Liver (tissue), 9 donors: ENCODE measurements around the gene FAM47B. TPM values are rescaled to one million over a fixed set of nuclear protein-coding genes. Genes with fewer than 3 reads are reported as not detected.

ENCODE experiments used
- DNase-seq: peaks from one replicate; pipeline ENCODE4 v3.0.0-alpha.2; 2017; ENCODE audit warnings: low spot score
- H3K27ac ChIP-seq, 2 donors: one replicate each; pipeline ENCODE4 v1.7.0; 2013; ENCODE audit warnings: inconsistent platforms in 2 of 2, low read length in 2 of 2, control low read depth in 1 of 2, low read depth in 1 of 2, mild to moderate bottlenecking in 1 of 2
- H3K27me3 ChIP-seq, 4 donors: one replicate each; pipeline versions ENCODE4 v1.6.1 to v1.7.0; 2013; ENCODE audit warnings: low read length in 3 of 4, inconsistent platforms in 1 of 4, mild to moderate bottlenecking in 1 of 4, moderate library complexity in 1 of 4; ENCODE audit not compliant: control insufficient read depth in 4 of 4, insufficient read depth in 4 of 4
- H3K36me3 ChIP-seq, 4 donors: one replicate each; pipeline versions ENCODE4 v1.6.1 to v1.7.0; 2013; ENCODE audit warnings: low read length in 3 of 4, mild to moderate bottlenecking in 3 of 4, low read depth in 1 of 4, moderate library complexity in 1 of 4; ENCODE audit not compliant: control insufficient read depth in 4 of 4, insufficient read depth in 3 of 4
- H3K4me1 ChIP-seq, 4 donors: one replicate each; pipeline versions ENCODE4 v1.6.1 to v1.7.0; 2013; ENCODE audit warnings: low read length in 3 of 4, mild to moderate bottlenecking in 3 of 4, moderate library complexity in 1 of 4; ENCODE audit not compliant: control insufficient read depth in 4 of 4, insufficient read depth in 4 of 4
- H3K4me3 ChIP-seq, 3 donors: one replicate each; pipeline versions ENCODE4 v1.6.1 to v1.7.0; 2013; ENCODE audit warnings: low read length in 3 of 3, control low read depth in 1 of 3, low read depth in 1 of 3, mild to moderate bottlenecking in 1 of 3
- H3K9ac ChIP-seq, 2 donors: one replicate each; pipeline ENCODE4 v1.7.0; 2013; ENCODE audit warnings: low read length in 2 of 2, mild to moderate bottlenecking in 2 of 2, moderate library complexity in 2 of 2, control low read depth in 1 of 2, low read depth in 1 of 2
- H3K9me3 ChIP-seq, 4 donors: one replicate each; pipeline versions ENCODE4 v1.6.1 to v1.7.0; 2013; ENCODE audit warnings: low read length in 3 of 4; ENCODE audit not compliant: control insufficient read depth in 4 of 4
- EGR1 ChIP-seq, 2 donors: IDR thresholded peaks; 2 replicates each; pipeline ENCODE4 v1.6.1; 2016 to 2018; ENCODE audit warnings: antibody characterized with exemption in 2 of 2, low read depth in 2 of 2
- FOXA1 ChIP-seq: IDR thresholded peaks from 2 replicates; pipeline ENCODE4 v1.6.1; 2016; ENCODE audit warnings: antibody characterized with exemption
- GABPA ChIP-seq, 2 donors: IDR thresholded peaks in 1 of 2; conservative IDR thresholded peaks in 1 of 2; 2 replicates each; pipeline ENCODE4 v1.6.1; 2016; ENCODE audit warnings: antibody characterized with exemption in 2 of 2, mild to moderate bottlenecking in 1 of 2, moderate library complexity in 1 of 2
- HNF4A ChIP-seq, 2 donors: conservative IDR thresholded peaks; 2 replicates each; pipeline ENCODE4 v1.6.1; 2016; ENCODE audit warnings: antibody characterized with exemption in 2 of 2, mild to moderate bottlenecking in 2 of 2
- HNF4G ChIP-seq: IDR thresholded peaks from 2 replicates; pipeline ENCODE4 v1.6.1; 2016; ENCODE audit warnings: antibody characterized with exemption
- JUND ChIP-seq, 2 donors: IDR thresholded peaks; 2 replicates each; pipeline ENCODE4 v1.6.1; 2016; ENCODE audit warnings: antibody characterized with exemption in 2 of 2
- NR2F2 ChIP-seq: IDR thresholded peaks from 2 replicates; pipeline ENCODE4 v1.6.1; 2016; ENCODE audit warnings: antibody characterized with exemption
- RAD21 ChIP-seq, 2 donors: IDR thresholded peaks; 2 replicates each; pipeline ENCODE4 v1.6.1; 2016; ENCODE audit warnings: antibody characterized with exemption in 2 of 2, mild to moderate bottlenecking in 2 of 2
- RXRA ChIP-seq, 2 donors: IDR thresholded peaks; 2 replicates each; pipeline ENCODE4 v1.6.1; 2017 to 2018; ENCODE audit warnings: antibody characterized with exemption in 2 of 2, mild to moderate bottlenecking in 1 of 2
- TAF1 ChIP-seq: conservative IDR thresholded peaks from 2 replicates; pipeline ENCODE4 v1.6.1; 2016; ENCODE audit warnings: antibody characterized with exemption, mild to moderate bottlenecking
- WGBS: extraction: QIAGEN DNeasy Blood & Tissue Kit; methylation state at CpG from one replicate; pipeline ENCODE4 v1.1.7; 2013; 5-methylcytosine and 5-hydroxymethylcytosine counted together
- polyA plus RNA-seq, 2 donors: library from polyadenylated mRNA; stranded (reverse) in 1 of 2; unstranded in 1 of 2; fragments of 200-250 nt in 1 of 2; fragments of >200 nt in 1 of 2; fragmentation: Nextera tagmentation in 1 of 2; extraction: Ambion mirVana in 1 of 2; gene quantifications; one replicate each; pipeline versions ENCODE4 v1.2.1 to v1.2.3, GENCODE V29; 2013 to 2015
- total RNA-seq, 2 donors: library from RNA; depleted of rRNA; stranded (reverse); fragments of >200 nt; gene quantifications; one replicate each; pipeline ENCODE4 v1.2.3, GENCODE V29; 2014
- TF ChIP-seq, protein P1 (sequence below): IDR thresholded peaks from 2 replicates; pipeline ENCODE4 v1.6.1; 2016; ENCODE audit warnings: antibody characterized with exemption
- TF ChIP-seq, protein P2 (sequence below): IDR thresholded peaks from 2 replicates; pipeline ENCODE4 v1.6.1; 2016; ENCODE audit warnings: antibody characterized with exemption
- TF ChIP-seq, protein P3 (sequence below): fragments of 150-350 bp; IDR thresholded peaks from 2 replicates; pipeline ENCODE4 v1.5.1; 2017; ENCODE audit warnings: improper control_type of control experiment, low read depth, low read length; ENCODE audit not compliant: missing input control
- TF ChIP-seq, protein P4 (sequence below): IDR thresholded peaks from 2 replicates; pipeline ENCODE4 v1.6.1; 2016; ENCODE audit warnings: antibody characterized with exemption
- donor health status: healthy.
- donor health status: healthy.
- donor health status: healthy.
- donor health status: healthy.
- donor health status: healthy.

The FAM47B gene
- total and polyA plus RNA-seq, 4 donors: not detected

DNA sequence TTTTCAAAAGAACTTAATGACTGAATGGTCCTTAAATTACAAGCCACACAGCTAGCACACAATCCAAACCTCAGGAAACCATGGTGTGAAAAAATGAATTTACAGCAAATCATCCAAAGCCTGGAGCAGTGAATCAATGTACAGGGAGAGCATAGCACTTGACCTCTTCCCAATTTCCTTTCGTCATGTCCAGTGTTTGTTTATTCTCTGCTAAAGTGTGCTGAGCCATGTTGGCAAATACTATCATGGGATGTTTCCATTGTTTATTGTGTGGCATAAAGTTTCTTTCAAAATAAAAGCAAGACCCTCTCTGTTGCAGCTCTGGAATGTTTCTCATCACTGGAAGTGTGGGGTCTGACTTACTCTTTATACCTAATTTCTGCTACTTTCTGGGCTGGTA lies 25.4 kb upstream of the FAM47B start:
- no peaks in the 10 kb centered on the region for H3K36me3 ChIP-seq
- DNase-seq: no peak

DNA sequence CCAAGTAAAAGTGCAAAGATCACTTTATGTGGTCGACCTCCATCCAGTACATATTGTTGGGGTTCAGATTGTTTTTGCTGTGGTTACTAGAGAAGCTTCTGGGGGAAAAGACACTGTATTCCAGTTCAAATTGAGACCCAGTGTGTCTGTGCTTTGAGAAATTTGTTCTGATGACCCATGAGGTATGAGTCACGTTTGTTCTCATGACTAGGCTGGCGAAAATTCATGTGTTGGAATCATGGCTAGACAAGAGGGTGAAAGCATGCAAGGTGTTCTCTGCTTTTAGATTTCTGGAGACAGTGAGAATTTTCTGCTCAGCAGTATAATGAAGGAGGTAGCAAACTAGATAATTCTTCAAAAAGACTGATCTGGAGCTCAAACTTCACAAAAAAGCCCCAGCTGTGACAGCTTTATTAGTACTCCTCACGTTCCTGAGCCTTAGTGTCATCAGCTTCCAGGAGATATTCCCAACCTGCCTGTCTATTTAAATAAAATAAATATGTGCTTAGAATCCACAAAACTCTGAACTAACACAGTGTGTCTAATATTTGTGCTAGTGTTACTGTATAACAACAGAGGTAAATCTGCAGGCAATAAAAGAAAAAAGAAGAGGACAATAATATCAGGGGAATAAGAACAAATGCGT lies 24.4 kb upstream of the FAM47B start:
- no peak for DNase-seq

More for the DNA sequence above, 25.4 kb upstream of the FAM47B start:
- Histone ChIP-seq H3K4me1 (peaks cover 0 to 2% (median 0%) of the 10 kb centered on the region in 4 donors), H3K27me3 (peaks cover 0 to 2% (median 0%) of the 10 kb centered on the region in 4 donors), H3K27ac (no peak overlapping the region), H3K9ac (no peak overlapping the region), H3K4me3 (no peak overlapping the region), H3K9me3 (no peaks in the 10 kb centered on the region)
- WGBS: 46% methylated on average over 1 of the region's 1 CpG
- TF ChIP-seq TAF1 (no peak), EGR1 (IDR thresholded peaks at IDR 0.05; ENCODE audit: low read depth in 2 of 2) (no peak), FOXA1 (no peak), RXRA (IDR thresholded peaks at IDR 0.05) (no peak), GABPA (IDR thresholded peaks at IDR 0.05 in 1 of 2, conservative IDR thresholded peaks at IDR 0.05 in 1 of 2) (no peak), HNF4A (conservative IDR thresholded peaks at IDR 0.05) (no peak), NR2F2 (no peak), RAD21 (IDR thresholded peaks at IDR 0.05) (no peak)
- TF ChIP-seq, protein P1, sequence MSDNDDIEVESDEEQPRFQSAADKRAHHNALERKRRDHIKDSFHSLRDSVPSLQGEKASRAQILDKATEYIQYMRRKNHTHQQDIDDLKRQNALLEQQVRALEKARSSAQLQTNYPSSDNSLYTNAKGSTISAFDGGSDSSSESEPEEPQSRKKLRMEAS: no peak
- TF ChIP-seq, protein P2, sequence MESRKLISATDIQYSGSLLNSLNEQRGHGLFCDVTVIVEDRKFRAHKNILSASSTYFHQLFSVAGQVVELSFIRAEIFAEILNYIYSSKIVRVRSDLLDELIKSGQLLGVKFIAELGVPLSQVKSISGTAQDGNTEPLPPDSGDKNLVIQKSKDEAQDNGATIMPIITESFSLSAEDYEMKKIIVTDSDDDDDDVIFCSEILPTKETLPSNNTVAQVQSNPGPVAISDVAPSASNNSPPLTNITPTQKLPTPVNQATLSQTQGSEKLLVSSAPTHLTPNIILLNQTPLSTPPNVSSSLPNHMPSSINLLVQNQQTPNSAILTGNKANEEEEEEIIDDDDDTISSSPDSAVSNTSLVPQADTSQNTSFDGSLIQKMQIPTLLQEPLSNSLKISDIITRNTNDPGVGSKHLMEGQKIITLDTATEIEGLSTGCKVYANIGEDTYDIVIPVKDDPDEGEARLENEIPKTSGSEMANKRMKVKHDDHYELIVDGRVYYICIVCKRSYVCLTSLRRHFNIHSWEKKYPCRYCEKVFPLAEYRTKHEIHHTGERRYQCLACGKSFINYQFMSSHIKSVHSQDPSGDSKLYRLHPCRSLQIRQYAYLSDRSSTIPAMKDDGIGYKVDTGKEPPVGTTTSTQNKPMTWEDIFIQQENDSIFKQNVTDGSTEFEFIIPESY: no peak

DNA sequence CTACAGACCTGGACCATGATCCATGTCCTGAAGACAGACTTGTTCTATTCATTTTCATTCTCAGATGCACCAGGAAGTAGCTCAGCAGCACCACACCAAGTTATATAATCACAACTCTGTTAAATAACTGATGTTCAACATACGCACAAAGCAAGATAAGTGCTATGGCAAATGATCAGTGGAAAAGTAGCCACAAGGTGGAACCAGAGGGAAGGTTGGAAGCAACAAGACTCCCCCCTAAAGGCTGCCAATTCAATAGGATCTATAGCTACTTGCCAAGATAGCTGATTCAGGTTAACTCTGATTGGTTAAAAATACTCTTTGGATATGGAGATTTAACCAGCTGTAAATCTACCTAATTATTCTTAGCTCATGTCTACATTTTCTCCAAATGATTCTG lies 23.7 kb upstream of the FAM47B start:
- Histone ChIP-seq H3K36me3 (no peaks in the 10 kb centered on the region), H3K4me3 (no peak overlapping the region), H3K27ac (no peak overlapping the region), H3K9me3 (no peaks in the 10 kb centered on the region), H3K27me3 (peaks cover 0 to 2% (median 0%) of the 10 kb centered on the region in 4 donors), H3K9ac (no peak overlapping the region), H3K4me1 (peaks cover 0 to 2% (median 0%) of the 10 kb centered on the region in 4 donors)
- no peak for TF ChIP-seq NR2F2
- TF ChIP-seq RAD21 (IDR thresholded peaks at IDR 0.05): peak; percentile 68 to 76
- TF ChIP-seq, protein P3, sequence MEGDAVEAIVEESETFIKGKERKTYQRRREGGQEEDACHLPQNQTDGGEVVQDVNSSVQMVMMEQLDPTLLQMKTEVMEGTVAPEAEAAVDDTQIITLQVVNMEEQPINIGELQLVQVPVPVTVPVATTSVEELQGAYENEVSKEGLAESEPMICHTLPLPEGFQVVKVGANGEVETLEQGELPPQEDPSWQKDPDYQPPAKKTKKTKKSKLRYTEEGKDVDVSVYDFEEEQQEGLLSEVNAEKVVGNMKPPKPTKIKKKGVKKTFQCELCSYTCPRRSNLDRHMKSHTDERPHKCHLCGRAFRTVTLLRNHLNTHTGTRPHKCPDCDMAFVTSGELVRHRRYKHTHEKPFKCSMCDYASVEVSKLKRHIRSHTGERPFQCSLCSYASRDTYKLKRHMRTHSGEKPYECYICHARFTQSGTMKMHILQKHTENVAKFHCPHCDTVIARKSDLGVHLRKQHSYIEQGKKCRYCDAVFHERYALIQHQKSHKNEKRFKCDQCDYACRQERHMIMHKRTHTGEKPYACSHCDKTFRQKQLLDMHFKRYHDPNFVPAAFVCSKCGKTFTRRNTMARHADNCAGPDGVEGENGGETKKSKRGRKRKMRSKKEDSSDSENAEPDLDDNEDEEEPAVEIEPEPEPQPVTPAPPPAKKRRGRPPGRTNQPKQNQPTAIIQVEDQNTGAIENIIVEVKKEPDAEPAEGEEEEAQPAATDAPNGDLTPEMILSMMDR: peak; percentile 42
- no peak for DNase-seq
- 26% methylated on average over 1 of the region's 1 CpG for WGBS

More for the DNA sequence above, 24.4 kb upstream of the FAM47B start:
- H3K4me3 ChIP-seq: no peak overlapping the region
- peaks cover 0 to 2% (median 0%) of the 10 kb centered on the region in 4 donors for H3K4me1 ChIP-seq
- H3K9ac ChIP-seq: no peak overlapping the region
- WGBS: 46% methylated on average over 5 of the region's 5 CpGs
- no peaks in the 10 kb centered on the region for H3K36me3 ChIP-seq
- peaks cover 0 to 2% (median 0%) of the 10 kb centered on the region in 4 donors for H3K27me3 ChIP-seq
- H3K27ac ChIP-seq: no peak overlapping the region
- TF ChIP-seq, protein P4, sequence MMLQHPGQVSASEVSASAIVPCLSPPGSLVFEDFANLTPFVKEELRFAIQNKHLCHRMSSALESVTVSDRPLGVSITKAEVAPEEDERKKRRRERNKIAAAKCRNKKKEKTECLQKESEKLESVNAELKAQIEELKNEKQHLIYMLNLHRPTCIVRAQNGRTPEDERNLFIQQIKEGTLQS: no peak
- no peak for TF ChIP-seq RXRA (IDR thresholded peaks at IDR 0.05)
- no peak for TF ChIP-seq EGR1 (IDR thresholded peaks at IDR 0.05; ENCODE audit: low read depth in 2 of 2)
- TF ChIP-seq HNF4G: no peak
- TF ChIP-seq JUND (IDR thresholded peaks at IDR 0.05): peak in 1 of 2 donors; percentile 15
- no peak for TF ChIP-seq FOXA1
- TF ChIP-seq, protein P1: no peak
- no peaks in the 10 kb centered on the region for H3K9me3 ChIP-seq
